Activated CD4-positive, alpha-beta T cell treated with anti-CD3 and anti-CD28 coated beads, Interleukin-2, amount 10 ng/mL, durations not matched to agents 24 days and 14 days (primary cell): ENCODE results near the gene INTS6. TPM values are rescaled to one million over a fixed set of nuclear protein-coding genes. Genes with fewer than 3 reads are reported as not detected.

Experiments used
- DNase-seq: peaks from one replicate; pipeline ENCODE4 v3.0.0; 2022
- H3K27ac Mint-ChIP-seq: one replicate; pipeline ENCODE4 v1.8.0; 2022; ENCODE audit warnings: mild to moderate bottlenecking, mixed read lengths
- H3K27me3 Mint-ChIP-seq: one replicate; pipeline ENCODE4 v1.8.0; 2022; ENCODE audit warnings: mixed read lengths
- H3K36me3 Mint-ChIP-seq: one replicate; pipeline ENCODE4 v1.8.0; 2022; ENCODE audit warnings: low read depth, mild to moderate bottlenecking, mixed read lengths
- H3K4me1 Mint-ChIP-seq: one replicate; pipeline ENCODE4 v1.8.0; 2021; ENCODE audit warnings: mixed read lengths
- H3K4me3 Mint-ChIP-seq: one replicate; pipeline ENCODE4 v1.8.0; 2022; ENCODE audit warnings: mild to moderate bottlenecking, moderate library complexity, mixed read lengths
- H3K9me3 Mint-ChIP-seq: one replicate; pipeline ENCODE4 v1.8.0; 2021; ENCODE audit warnings: mixed read lengths
- intact Hi-C: fragments of 100-400 bp; cut with micrococcal nuclease; formaldehyde crosslinking; loops from one replicate; pipeline ENCODE4 v1.15.1; 2023
- total RNA-seq: library from RNA; stranded (reverse); gene quantifications from 2 replicates; pipeline ENCODE4 v1.2.3, GENCODE V29; 2022

INTS6 gene
- total RNA-seq, 1 donor from 2014 or later = 68.6 TPM

DNA sequence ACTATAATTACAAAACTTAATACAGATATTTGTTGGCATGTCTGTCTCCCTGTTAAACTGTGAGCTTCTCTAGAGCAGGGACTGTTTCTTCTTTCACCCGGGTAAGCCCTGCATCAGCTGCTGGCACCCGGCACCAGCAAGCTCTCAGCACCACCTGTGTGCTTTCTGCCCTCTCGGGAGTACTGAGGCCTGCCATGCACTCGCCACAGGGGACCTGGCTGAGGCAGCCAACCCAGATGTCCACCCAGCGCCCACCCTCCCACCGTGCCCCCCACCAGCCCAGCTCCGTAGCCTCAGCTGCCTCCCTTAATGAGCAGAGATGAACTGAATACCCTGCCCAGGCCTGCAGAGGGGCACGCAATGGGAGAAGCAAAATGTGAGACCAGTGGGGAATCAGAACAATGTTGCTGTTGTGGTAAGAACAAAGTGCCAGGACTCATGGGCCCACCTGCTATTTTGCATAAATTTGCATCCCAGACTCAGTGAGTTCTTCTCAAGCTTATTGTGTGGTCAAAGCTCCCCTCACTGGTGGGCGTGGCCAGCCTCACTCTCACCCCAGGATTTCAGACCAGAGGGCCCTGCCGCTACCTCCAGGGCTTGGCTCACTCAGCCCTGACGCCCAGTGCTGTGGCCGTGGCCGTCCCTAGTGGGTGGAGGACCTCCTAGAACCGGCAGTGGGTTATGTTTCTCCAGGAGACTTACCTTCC lies 128.0 kb downstream of the INTS6 start:
- Mint-ChIP-seq H3K36me3 (no peaks in the 10 kb centered on the region), H3K9me3 (no peaks in the 10 kb centered on the region), H3K4me1 (no peaks in the 10 kb centered on the region), H3K4me3 (no peak overlapping the region), H3K27me3 (no peaks in the 10 kb centered on the region), H3K27ac (no peak overlapping the region)
- no peak for DNase-seq
- intact Hi-C loops = no loop called here

DNA sequence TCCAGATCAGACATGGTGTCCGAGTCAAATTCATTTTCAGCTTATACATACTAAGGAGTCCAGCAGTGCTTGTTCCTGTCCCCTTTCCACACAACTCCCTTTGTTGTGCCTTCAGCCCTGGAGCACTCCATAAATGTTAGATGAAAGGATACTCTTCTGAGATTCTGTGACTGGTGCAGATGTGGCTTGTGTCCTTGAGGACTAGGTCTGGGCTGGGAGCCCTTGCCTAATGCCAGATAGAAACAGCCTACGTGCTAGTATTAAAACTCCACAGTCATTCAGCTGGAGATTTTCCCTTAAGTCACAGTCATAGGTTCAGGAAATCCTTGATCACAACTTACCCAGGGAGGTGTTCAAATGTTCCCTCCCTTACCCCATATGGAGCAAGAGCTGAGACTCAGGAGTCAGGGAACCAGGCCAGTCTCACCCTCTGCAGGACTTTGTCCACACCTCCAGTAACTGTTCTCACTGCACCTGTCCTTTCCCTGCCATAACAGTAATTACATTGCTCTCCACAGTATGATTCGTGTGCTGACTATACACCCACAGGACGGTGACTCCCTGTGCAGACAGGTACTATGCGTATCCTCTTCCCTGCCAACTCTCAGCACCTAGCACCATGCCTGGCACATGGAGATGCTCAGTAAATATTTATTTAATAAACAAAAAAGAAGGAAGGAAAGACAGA lies 128.9 kb downstream of the INTS6 start:
- Mint-ChIP-seq H3K9me3 (no peaks in the 10 kb centered on the region), H3K4me3 (no peak overlapping the region), H3K36me3 (no peaks in the 10 kb centered on the region), H3K4me1 (no peaks in the 10 kb centered on the region), H3K27ac (no peak overlapping the region), H3K27me3 (no peaks in the 10 kb centered on the region)
- DNase-seq = no peak
- intact Hi-C loops = no loop called here

DNA sequence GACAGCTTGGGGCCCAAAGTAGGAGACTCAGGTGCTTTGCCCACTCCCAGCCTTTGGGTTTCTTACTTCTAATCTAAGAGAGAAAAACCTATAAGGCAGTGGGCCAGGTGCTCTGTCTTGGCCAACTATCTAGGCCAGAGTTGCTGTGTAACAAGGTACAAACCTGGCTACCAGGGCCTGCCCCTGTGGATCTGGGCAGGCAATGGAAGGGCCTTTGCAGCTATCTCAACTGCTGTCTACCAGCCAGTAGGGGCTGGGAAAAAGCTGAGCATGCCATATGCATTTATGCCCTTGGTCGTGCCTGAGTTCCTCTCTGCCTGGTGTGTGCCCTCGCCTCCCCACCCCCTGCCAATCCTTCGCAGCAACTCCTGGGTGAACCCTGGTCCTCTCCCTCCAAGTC lies 130.0 kb downstream of the INTS6 start:
- DNase-seq = no peak
- H3K36me3 Mint-ChIP-seq = no peaks in the 10 kb centered on the region
- no peaks in the 10 kb centered on the region for H3K4me1 Mint-ChIP-seq
- H3K4me3 Mint-ChIP-seq = no peak overlapping the region
- H3K27ac Mint-ChIP-seq = no peak overlapping the region
- H3K27me3 Mint-ChIP-seq = no peaks in the 10 kb centered on the region
- no peaks in the 10 kb centered on the region for H3K9me3 Mint-ChIP-seq
- intact Hi-C loops = no loop called here

DNA sequence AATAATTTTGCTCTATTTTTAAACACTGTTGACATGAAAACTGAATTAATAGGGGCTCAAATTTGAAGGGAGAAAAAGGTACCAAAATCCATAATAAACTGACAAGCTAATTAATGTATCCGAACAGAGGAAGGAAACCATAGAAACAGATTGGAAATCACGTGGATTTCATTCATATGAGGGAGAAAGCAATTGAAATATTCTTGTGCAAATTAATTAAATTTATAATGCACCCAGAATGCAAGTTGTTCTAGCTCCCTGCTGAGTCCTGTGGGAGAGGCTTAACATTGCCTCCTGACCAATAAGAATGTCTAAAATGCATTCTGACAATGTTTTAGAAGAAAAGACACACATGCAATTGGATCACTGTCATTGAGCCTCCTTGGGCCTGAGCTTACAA lies 131.0 kb downstream of the INTS6 start:
- H3K36me3 Mint-ChIP-seq = no peaks in the 10 kb centered on the region
- H3K4me1 Mint-ChIP-seq = no peaks in the 10 kb centered on the region
- H3K27ac Mint-ChIP-seq = no peak overlapping the region
- no peaks in the 10 kb centered on the region for H3K9me3 Mint-ChIP-seq
- no peak for DNase-seq
- no peak overlapping the region for H3K4me3 Mint-ChIP-seq
- intact Hi-C loops = no loop called here
- no peaks in the 10 kb centered on the region for H3K27me3 Mint-ChIP-seq

DNA sequence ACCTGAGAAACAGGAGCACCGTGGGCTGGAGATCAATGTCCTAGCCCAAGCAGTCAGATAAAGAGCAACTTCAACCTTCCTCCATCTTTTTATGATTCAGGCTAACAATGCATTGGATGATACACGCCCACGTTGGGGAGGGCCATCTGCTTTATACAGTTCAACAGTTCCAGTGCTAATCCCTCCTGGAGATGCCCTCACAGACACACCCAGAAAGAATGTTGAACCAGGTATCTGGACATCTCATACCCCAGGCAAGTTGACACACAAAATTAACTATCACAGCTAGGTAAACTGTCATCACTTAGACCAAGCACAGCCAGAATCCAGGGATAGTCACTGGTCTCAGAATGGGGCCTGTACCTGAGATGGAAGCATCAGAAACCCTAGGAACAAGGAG lies 134.0 kb downstream of the INTS6 start:
- no peaks in the 10 kb centered on the region for H3K9me3 Mint-ChIP-seq
- no peak for DNase-seq
- H3K4me1 Mint-ChIP-seq = no peaks in the 10 kb centered on the region
- intact Hi-C loops = no loop called here
- no peak overlapping the region for H3K27ac Mint-ChIP-seq
- H3K27me3 Mint-ChIP-seq = no peaks in the 10 kb centered on the region
- H3K36me3 Mint-ChIP-seq = no peaks in the 10 kb centered on the region
- H3K4me3 Mint-ChIP-seq = no peak overlapping the region

DNA sequence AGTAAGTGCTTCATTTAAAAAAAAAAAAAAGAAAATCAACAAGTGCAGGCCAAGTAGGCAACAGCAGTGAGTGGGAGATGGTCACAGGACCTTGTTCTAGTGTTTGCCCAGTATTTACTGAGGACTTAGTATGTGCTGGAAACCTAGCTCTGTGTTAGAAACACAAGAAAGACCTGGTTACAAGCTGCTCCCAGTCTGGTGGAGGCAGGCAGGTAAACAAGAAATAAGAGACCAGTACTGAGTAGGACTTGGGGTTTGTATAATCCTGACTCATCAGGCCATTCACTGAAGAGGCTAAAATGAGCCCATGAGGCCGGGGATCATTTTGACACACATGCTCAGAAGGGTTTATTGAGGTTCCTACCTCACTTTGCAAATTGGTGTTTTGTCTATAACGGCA lies 134.8 kb downstream of the INTS6 start:
- H3K4me3 Mint-ChIP-seq = no peak overlapping the region
- no peaks in the 10 kb centered on the region for H3K4me1 Mint-ChIP-seq
- DNase-seq = no peak
- no peaks in the 10 kb centered on the region for H3K36me3 Mint-ChIP-seq
- H3K27me3 Mint-ChIP-seq = peaks cover 2% of the 10 kb centered on the region
- no peak overlapping the region for H3K27ac Mint-ChIP-seq
- no peaks in the 10 kb centered on the region for H3K9me3 Mint-ChIP-seq
- intact Hi-C loops = no loop called here

DNA sequence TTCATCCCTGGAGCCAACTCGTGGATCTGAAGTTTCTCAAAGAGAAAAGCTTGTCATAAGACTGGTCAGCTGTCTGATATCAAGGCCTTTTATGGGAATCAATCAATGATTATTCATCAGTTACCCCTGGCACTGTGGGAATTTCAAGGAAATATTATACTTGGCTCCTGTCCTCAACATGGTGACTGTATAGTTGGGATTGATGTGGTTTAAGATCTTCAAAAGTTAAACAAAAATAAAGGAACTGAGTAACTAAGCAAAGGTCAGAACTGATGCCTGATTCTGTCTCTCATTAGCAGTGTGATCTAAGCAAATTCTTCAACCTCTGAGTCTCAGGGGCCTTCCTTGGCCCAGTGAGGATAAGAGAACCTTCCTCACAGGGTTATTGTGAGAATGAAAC lies 135.6 kb downstream of the INTS6 start:
- intact Hi-C loops = no loop called here
- no peak for DNase-seq
- no peaks in the 10 kb centered on the region for H3K36me3 Mint-ChIP-seq
- peaks cover 3% of the 10 kb centered on the region for H3K27me3 Mint-ChIP-seq
- H3K9me3 Mint-ChIP-seq = no peaks in the 10 kb centered on the region
- H3K4me1 Mint-ChIP-seq = no peaks in the 10 kb centered on the region
- no peak overlapping the region for H3K4me3 Mint-ChIP-seq
- no peak overlapping the region for H3K27ac Mint-ChIP-seq

DNA sequence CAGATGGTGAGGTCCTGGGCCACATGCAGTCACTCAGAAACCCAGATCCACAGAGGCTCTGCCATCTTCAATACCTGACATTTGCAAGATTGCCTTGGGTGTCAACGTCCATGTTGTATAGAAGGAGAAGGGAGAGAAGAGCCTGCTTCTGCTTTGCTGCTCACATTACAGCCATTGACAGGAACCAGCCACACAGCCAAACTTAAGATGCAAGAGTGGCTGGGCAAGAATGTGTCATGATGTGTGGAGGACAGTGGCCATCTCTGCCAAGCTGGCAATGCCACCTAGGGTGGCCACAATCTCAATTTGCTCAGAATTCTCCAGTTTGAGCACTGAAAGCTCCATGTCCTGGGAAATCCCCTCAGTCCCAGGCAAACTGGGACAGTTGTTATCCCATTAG lies 139.2 kb downstream of the INTS6 start:
- H3K27me3 Mint-ChIP-seq = peaks cover 8% of the 10 kb centered on the region
- H3K4me3 Mint-ChIP-seq = no peak overlapping the region
- intact Hi-C loops = no loop called here
- H3K36me3 Mint-ChIP-seq = no peaks in the 10 kb centered on the region
- H3K9me3 Mint-ChIP-seq = no peaks in the 10 kb centered on the region
- H3K27ac Mint-ChIP-seq = no peak overlapping the region
- no peak for DNase-seq
- H3K4me1 Mint-ChIP-seq = no peaks in the 10 kb centered on the region

DNA sequence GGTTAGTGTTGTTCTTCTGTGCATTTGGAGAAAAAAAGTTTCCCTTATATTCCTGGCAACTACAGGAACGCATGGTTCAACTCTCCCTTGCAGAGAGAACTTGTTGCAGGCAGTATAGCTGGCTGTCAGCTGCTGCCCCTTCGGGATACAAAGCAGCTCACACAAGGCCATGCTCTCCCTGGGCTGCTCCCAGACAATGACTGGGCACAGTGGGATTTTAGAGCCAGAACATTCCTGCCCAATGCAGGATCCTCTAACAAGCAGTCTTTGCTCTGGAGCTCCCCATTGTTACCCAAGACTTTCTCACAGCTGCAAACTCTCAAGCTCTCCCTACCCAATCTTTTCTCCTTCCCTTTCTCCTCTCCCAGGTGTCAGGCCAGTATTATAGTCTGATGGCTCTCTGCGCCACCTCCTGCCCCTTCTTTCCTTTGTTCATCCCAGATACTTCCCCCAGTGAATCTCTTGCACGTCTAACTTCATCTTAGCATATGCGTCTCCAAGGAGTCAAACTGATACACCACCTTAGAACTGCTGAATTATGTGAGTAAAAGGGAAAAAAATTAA lies 140.8 kb downstream of the INTS6 start:
- intact Hi-C loops = no loop called here
- Mint-ChIP-seq H3K4me3 (no peak overlapping the region), H3K36me3 (no peaks in the 10 kb centered on the region)

More for the DNA sequence above, 140.8 kb downstream of the INTS6 start:
- DNase-seq = no peak
- Mint-ChIP-seq H3K9me3 (no peaks in the 10 kb centered on the region), H3K4me1 (no peaks in the 10 kb centered on the region), H3K27ac (no peak overlapping the region), H3K27me3 (peaks cover 9% of the 10 kb centered on the region)

Other genes with a start within 250 kb of the INTS6 start
- 0.82 and 1.1 TPM in 2 replicates for gene FAM124A, start 230.6 kb downstream of the INTS6 start, total RNA-seq
- gene SERPINE3, start 113.3 kb downstream of the INTS6 start, total RNA-seq = not detected in 2 replicates
- 9.1 and 11.1 TPM in 2 replicates for gene WDFY2, start 131.4 kb upstream of the INTS6 start, total RNA-seq